H1 (cell line): ENCODE results near the gene FAM83G. TPM values are rescaled to one million over a fixed set of nuclear protein-coding genes. Genes with fewer than 3 reads are reported as not detected.

Experiments used
- E2F6 ChIP-seq: IDR thresholded peaks from 2 replicates; pipeline ENCODE4 v1.6.1; 2012; ENCODE audit warnings: inconsistent platforms
- FOSL1 ChIP-seq: IDR thresholded peaks from 2 replicates; pipeline ENCODE4 v1.6.1; 2011; ENCODE audit warnings: mild to moderate bottlenecking, low read depth, low read length, moderate library complexity; ENCODE audit not compliant: insufficient read depth
- SIX5 ChIP-seq: IDR thresholded peaks from 2 replicates; pipeline ENCODE4 v1.6.1; 2011; ENCODE audit warnings: mild to moderate bottlenecking, low read depth, low read length
- YY1 ChIP-seq: IDR thresholded peaks from 2 replicates; pipeline ENCODE4 v1.6.1; 2011; ENCODE audit warnings: low read depth, mild to moderate bottlenecking, low read length
- polyA plus RNA-seq, 7 experiments: library from polyadenylated mRNA; depleted of rRNA in 3 of 7; stranded (reverse) in 5 of 7; unstranded in 2 of 7; fragments of >200 nt in 5 of 7; fragments of 200-250 nt in 2 of 7; gene quantifications; 1 replicate in 5 of 7; 2 replicates in 1 of 7; 4 replicates in 1 of 7; pipeline versions ENCODE4 v1.2.1 to v1.2.3, GENCODE V29; 2011 to 2013; ENCODE audit warnings: missing spikeins in 2 of 7, mixed read lengths in 2 of 7
- total RNA-seq: library from RNA; stranded (reverse); fragmentation: NEBNext Ultra II Directional; extraction: Animal tissue kit (Norgen Biotek cat#: 25700); gene quantifications from 2 replicates; pipeline ENCODE4 v1.2.1, GENCODE V29; 2021

The FAM83G gene
- total and polyA plus RNA-seq, 2 of the 8 experiments (the other 6 are each of a cell fraction or from before 2014, with no cell fraction given), result 15.4 to 29.0 TPM

- TF ChIP-seq FOSL1 (no peak), YY1 (no peak), SIX5 (no peak), E2F6 (no peak)
Measured at GRCh38 chr17:19013806-19014627, 9.5 kb upstream of the FAM83G start (continued).
